ENCODE measurements around the gene THYN1.

The THYN1 gene

GRCh38 chr11:134250675-134251074 lies 2.5 kb downstream of the THYN1 start:
- DNase-seq (ENCODE audit: low read depth in 1 of 2, low spot score in 1 of 2) = no peak

- DNase-seq (ENCODE audit: low read depth in 1 of 2, low spot score in 1 of 2) = no peak
Observed at GRCh38 chr11:134250246-134250645, 2.9 kb downstream of the THYN1 start.

DNA sequence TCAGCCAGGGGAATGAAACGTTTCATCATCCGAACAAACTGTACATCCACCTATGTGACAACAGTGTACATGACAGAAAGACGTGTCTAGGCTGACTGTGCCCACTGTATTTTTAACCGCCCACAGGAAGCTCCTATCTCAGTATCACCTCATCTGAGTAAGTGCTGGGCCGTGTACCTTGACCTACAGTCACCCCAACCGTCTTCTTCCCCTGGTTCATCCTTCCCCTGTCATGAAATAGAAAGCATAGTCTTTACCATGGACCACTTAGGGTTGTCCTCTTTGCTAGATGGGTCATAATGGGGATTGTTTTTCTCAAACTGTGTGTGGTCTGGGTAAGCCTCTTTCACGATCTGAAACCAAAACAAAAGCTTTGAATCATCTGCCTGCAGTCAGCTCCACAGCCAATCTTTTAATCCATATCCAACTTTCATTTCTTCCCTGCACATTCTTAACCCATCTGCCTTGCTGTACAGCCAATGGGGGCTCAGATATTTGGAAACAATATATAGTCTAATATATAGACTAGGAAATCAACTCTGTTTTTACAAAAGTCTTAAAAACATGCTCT lies 4.2 kb downstream of the THYN1 start:
- DNase-seq (ENCODE audit: low read depth in 1 of 2, low spot score in 1 of 2) = no peak

DNA sequence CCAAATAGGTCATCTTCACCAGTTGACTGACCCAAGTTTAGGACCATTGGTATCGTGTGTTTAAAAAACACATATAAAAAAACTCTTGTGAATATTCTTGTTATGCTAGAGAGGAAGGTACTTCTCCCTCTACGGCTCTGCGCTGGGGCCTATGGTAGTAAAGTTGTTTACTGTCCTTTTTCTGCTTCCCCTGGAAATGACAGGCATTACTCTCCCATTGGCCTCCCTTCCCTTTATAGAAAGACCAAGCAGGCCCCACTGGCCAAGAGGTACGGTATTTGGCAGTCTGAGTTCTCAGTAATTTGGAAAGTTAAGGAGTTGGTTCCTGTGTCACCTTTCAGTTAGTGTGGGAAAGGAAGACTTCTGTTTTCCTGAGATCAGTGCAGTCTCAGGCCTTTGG lies 6.5 kb downstream of the THYN1 start:
- no peak for DNase-seq (ENCODE audit: low read depth in 1 of 2, low spot score in 1 of 2)

DNA sequence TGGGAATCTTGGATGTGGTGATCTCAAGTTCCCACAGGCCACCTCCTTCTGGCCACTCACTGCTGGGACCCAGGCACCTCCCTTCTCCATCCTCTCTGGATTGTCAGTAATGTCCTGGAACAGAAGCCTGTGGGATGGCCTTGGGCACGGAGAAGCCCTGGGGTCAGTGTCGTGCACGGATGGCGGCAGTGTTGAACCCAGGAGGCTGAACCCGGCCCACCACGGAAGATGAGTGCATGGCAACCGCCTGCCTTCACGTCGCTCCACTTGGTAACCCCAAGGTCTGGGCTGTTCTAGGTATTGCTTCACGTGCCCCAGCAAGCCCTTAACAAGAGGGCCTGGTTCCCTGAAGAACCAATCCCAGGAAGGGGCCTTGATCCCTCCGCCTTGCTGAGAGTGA lies 7.1 kb downstream of the THYN1 start:
- no peak for DNase-seq (ENCODE audit: low read depth in 1 of 2, low spot score in 1 of 2)

DNA sequence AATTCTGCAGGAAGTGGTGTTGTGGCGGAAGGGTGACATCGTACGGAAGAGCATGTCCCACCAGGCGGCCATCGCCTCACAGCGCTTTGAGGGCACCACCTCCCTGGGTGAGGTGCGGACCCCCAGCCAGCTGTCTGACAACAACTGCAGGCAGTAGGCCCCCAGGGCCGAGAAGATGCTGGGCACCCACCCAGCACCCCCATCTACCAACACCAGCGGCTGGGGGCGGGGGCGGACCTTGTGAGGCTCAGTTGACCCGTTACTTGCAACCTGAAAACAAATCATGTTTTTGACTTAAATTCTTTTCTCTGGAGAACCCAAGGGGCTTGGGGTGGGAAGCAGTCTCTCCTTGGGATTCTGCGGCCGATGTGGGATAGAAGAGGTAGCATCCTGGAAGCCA lies 7.7 kb downstream of the THYN1 start:
- no peak for DNase-seq (ENCODE audit: low read depth in 1 of 2, low spot score in 1 of 2)

- DNase-seq (ENCODE audit: low read depth in 1 of 2, low spot score in 1 of 2) = no peak
Observed at GRCh38 chr11:134244593-134244992, 8.6 kb downstream of the THYN1 start.

- DNase-seq (ENCODE audit: low read depth in 1 of 2, low spot score in 1 of 2) = no peak
Observed at GRCh38 chr11:134243913-134244312, 9.2 kb downstream of the THYN1 start.

- no peak for DNase-seq (ENCODE audit: low read depth in 1 of 2, low spot score in 1 of 2)
Observed at GRCh38 chr11:134242376-134242775, 10.8 kb downstream of the THYN1 start.

DNA sequence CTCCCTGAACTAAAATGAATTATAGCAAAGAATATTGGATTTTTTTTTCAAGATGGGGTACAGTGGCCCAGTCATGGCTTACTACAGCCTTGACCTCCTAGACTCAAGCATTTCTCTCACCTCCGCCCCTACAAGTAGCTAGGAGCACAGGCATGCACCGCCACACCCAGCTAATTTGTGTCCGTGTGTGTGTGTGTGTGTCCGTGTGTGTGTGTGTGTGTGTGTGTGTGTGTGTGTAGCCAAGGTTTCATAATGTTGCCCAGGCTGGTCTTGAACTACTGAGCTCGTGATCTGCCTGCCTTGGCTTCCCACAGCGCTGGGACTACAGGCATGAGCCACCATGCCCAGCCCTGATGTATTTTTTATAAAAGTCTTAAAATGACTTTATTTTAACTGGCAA lies 12.6 kb downstream of the THYN1 start:
- no peak for DNase-seq (ENCODE audit: low read depth in 1 of 2, low spot score in 1 of 2)

GRCh38 chr11:134238956-134239355 lies 14.2 kb downstream of the THYN1 start:
- no peak for DNase-seq (ENCODE audit: low read depth in 1 of 2, low spot score in 1 of 2)

GRCh38 chr11:134237557-134237922 lies 15.6 kb downstream of the THYN1 start:
- no peak for DNase-seq (ENCODE audit: low read depth in 1 of 2, low spot score in 1 of 2)

DNA sequence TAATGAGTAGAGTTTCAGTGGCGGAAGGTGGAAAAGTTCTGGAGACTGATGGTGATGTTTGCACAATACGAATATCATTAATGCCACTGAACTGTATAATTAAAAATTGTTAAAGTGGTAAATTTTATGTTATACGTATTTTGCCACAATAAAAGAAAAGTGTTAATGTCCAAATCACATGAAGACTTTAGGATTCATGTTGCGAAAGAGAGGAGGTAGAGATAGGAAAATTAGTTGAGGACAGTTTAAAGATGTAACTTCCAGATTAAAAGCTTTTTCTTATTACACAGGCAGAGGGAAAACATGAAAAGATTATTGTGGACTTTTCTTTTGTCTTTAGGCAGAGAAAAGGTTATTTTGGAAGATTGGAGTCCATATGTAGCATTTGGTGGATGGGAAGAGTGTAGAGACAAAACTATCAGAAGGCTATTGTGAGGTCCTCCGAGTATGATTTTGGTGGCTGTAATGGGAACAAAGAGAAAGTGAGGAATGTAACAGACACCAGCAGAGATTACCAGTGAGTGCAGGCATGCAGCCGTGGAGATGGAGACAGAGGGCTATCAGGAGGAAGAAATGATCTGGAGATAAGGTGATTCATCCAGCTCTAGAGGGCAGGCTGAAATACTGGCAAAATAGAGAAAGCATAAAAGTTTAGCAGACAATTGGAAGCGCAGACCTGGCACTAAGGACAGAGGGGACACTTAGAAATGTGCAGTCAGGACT lies 16.2 kb downstream of the THYN1 start:
- no peak for DNase-seq (ENCODE audit: low read depth in 1 of 2, low spot score in 1 of 2)

GRCh38 chr11:134235399-134235798 lies 17.8 kb downstream of the THYN1 start:
- DNase-seq (ENCODE audit: low read depth in 1 of 2, low spot score in 1 of 2) = no peak

- no peak for DNase-seq (ENCODE audit: low read depth in 1 of 2, low spot score in 1 of 2)
Observed at GRCh38 chr11:134233729-134234179, 19.4 kb downstream of the THYN1 start.

GRCh38 chr11:134231958-134232659 lies 21.0 kb downstream of the THYN1 start:
- no peak for DNase-seq (ENCODE audit: low read depth in 1 of 2, low spot score in 1 of 2)

DNA sequence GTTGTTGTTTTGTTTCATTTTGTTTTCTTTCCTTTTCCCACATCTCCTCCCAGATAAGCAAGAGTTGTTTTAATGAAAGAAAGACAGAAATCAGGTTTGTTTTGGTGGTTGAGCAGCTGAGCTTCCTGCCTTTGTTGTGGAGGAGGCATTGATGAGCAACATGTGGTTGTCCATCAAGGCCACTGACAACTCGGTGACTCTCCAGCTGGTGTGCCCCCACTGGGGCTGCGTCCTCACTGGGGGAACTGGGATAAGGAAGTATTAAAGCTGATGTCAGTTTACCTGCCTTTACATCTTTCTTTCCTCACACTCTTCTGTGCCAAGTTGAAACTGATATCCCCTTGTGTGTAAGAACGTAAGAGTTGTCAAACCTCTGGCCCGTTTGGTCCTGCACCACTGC lies 22.8 kb downstream of the THYN1 start:
- no peak for DNase-seq (ENCODE audit: low read depth in 1 of 2, low spot score in 1 of 2)

GRCh38 chr11:134229126-134229790 lies 23.9 kb downstream of the THYN1 start:
- no peak for DNase-seq (ENCODE audit: low read depth in 1 of 2, low spot score in 1 of 2)

DNA sequence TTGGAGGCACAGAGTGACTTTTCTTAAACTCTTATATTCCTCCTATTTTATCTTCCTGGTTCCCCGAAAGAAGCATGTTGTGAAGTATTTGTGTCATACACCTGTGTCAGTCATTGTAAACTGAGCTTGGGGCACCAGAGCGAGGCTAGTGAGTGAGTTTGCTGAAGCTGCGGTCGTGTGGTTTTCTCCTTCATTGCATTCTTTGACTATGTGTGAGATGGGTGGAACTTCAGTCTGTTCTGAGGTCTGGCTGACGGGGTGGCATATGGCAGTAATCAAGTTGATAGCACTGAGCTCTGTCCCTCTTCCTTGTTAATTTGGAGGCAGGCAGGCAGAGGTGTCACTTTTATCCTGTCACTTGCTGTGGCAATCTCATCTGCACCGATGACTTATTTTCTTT lies 24.5 kb downstream of the THYN1 start:
- DNase-seq (ENCODE audit: low read depth in 1 of 2, low spot score in 1 of 2) = no peak

GRCh38 chr11:134226806-134227325 lies 26.3 kb downstream of the THYN1 start:
- no peak for DNase-seq (ENCODE audit: low read depth in 1 of 2, low spot score in 1 of 2)
